HEK293 (cell line): ENCODE measurements around the gene TPSG1.
A peak's percentile ranks its signal among the peaks of the same experiment; 100 is the strongest.

Source experiments
- CTCF ChIA-PET: fragments of 350-600 bp; formaldehyde crosslinking; extraction: SDS; loops from one replicate; lab custom pipeline; 2021; ENCODE audit warnings: antibody characterized with exemption; lab: Yijun Ruan, JAX
- POLR2A ChIA-PET: fragments of 300-600 bp; formaldehyde crosslinking; extraction: SDS; loops from one replicate; lab custom pipeline; 2020; ENCODE audit warnings: antibody characterized with exemption, inconsistent platforms; lab: Yijun Ruan, JAX
- H3K27ac ChIP-seq: fragments of 200-500 bp; sonication (Bioruptor generic); 2 replicates; pipeline ENCODE4 v1.5.1; 2014; ENCODE audit warnings: low read depth, low read length, control low read depth, inconsistent platforms; ENCODE audit errors: extremely low read depth
- H3K36me3 ChIP-seq, 2 experiments: fragments of 200-500 bp in 1 of 2; sonication (Bioruptor generic) in 1 of 2; 1 replicate in 1 of 2; 2 replicates in 1 of 2; pipeline ENCODE4 v1.5.1; 2014 to 2017; ENCODE audit warnings: inconsistent platforms in 2 of 2, low read length in 2 of 2; ENCODE audit not compliant: control insufficient read depth in 2 of 2, insufficient read depth in 1 of 2
- H3K4me1 ChIP-seq: fragments of 200-500 bp; sonication (Bioruptor generic); 2 replicates; pipeline ENCODE4 v1.5.1; 2014; ENCODE audit warnings: mild to moderate bottlenecking, low read length, inconsistent platforms; ENCODE audit not compliant: control insufficient read depth, insufficient read depth
- H3K4me3 ChIP-seq: 2 replicates; pipeline ENCODE4 v1.5.1; 2011; ENCODE audit warnings: low read depth, mild to moderate bottlenecking, control low read depth, low read length, moderate library complexity
- H3K9me3 ChIP-seq: fragments of 200-500 bp; sonication (Bioruptor generic); 2 replicates; pipeline ENCODE4 v1.5.1; 2014; ENCODE audit warnings: low read depth, low read length, inconsistent platforms; ENCODE audit not compliant: control insufficient read depth, insufficient read depth
- EGR2 ChIP-seq: fragments of 450-650 bp; formaldehyde crosslinking; IDR thresholded peaks from 2 replicates; pipeline ENCODE4 v1.5.1; 2016; ENCODE audit warnings: low read depth, missing biosample characterization, missing genetic modification characterization
- IKZF3 ChIP-seq: fragments of 450-650 bp; IDR thresholded peaks from 2 replicates; pipeline ENCODE4 v1.5.0; 2018; ENCODE audit warnings: missing biosample characterization, mild to moderate bottlenecking, missing genetic modification characterization, moderate library complexity
- KLF8 ChIP-seq: fragments of 450-650 bp; formaldehyde crosslinking; IDR thresholded peaks from 2 replicates; pipeline ENCODE4 v1.5.1; 2016; ENCODE audit warnings: missing biosample characterization, missing genetic modification characterization
- SETDB1 ChIP-seq: IDR thresholded peaks from one replicate; pipeline ENCODE4 v1.6.1; 2017; ENCODE audit warnings: mild to moderate bottlenecking, low read length, moderate library complexity, mixed read lengths; ENCODE audit not compliant: insufficient read length
- SP2 ChIP-seq: fragments of 450-650 bp; formaldehyde crosslinking; IDR thresholded peaks from 2 replicates; pipeline ENCODE4 v1.5.1; 2016; ENCODE audit warnings: missing biosample characterization, missing genetic modification characterization
- ZBTB17 ChIP-seq: fragments of 450-650 bp; formaldehyde crosslinking; IDR thresholded peaks from 2 replicates; pipeline ENCODE4 v1.5.1; 2016; ENCODE audit warnings: missing biosample characterization, missing genetic modification characterization
- ZFHX2 ChIP-seq: fragments of 450-650 bp; formaldehyde crosslinking; conservative IDR thresholded peaks from 2 replicates; pipeline ENCODE4 v1.5.1; 2016; ENCODE audit warnings: missing biosample characterization, missing genetic modification characterization
- ZIC2 ChIP-seq: fragments of 450-650 bp; formaldehyde crosslinking; IDR thresholded peaks from 2 replicates; pipeline ENCODE4 v1.5.1; 2016; ENCODE audit warnings: missing biosample characterization, missing genetic modification characterization
- ZNF311 ChIP-seq: fragments of 450-650 bp; formaldehyde crosslinking; IDR thresholded peaks from 2 replicates; pipeline ENCODE4 v1.5.1; 2017; ENCODE audit warnings: missing biosample characterization, missing genetic modification characterization, borderline replicate concordance
- ZNF341 ChIP-seq: fragments of 450-650 bp; formaldehyde crosslinking; IDR thresholded peaks from 2 replicates; pipeline ENCODE4; 2016; ENCODE audit warnings: low read depth, missing biosample characterization, missing genetic modification characterization
- ZNF354C ChIP-seq: fragments of 450-650 bp; formaldehyde crosslinking; IDR thresholded peaks from 2 replicates; pipeline ENCODE4 v1.5.1; 2016; ENCODE audit warnings: missing biosample characterization, missing genetic modification characterization, low read depth, borderline replicate concordance
- ZNF48 ChIP-seq: fragments of 450-650 bp; formaldehyde crosslinking; IDR thresholded peaks from 2 replicates; pipeline ENCODE4 v1.5.1; 2016; ENCODE audit warnings: missing biosample characterization, missing genetic modification characterization
- ZNF600 ChIP-seq: fragments of 450-650 bp; formaldehyde crosslinking; IDR thresholded peaks from 2 replicates; pipeline ENCODE4 v1.5.1; 2016; ENCODE audit warnings: missing biosample characterization, missing genetic modification characterization
- ZNF664 ChIP-seq: fragments of 450-650 bp; formaldehyde crosslinking; IDR thresholded peaks from 2 replicates; pipeline ENCODE4 v1.5.1; 2016; ENCODE audit warnings: missing biosample characterization, missing genetic modification characterization
- ZNF830 ChIP-seq: fragments of 450-650 bp; IDR thresholded peaks from 2 replicates; pipeline ENCODE4 v1.5.0; 2018; ENCODE audit warnings: missing biosample characterization, missing genetic modification characterization, low read depth, mild to moderate bottlenecking, moderate library complexity
- TF ChIP-seq, protein P1 (sequence below): fragments of 450-650 bp; formaldehyde crosslinking; IDR thresholded peaks from 2 replicates; pipeline ENCODE4 v1.5.1; 2016; ENCODE audit warnings: missing biosample characterization, missing genetic modification characterization
- TF ChIP-seq, protein P2 (sequence below): fragments of 450-650 bp; formaldehyde crosslinking; IDR thresholded peaks from 2 replicates; pipeline ENCODE4 v1.5.1; 2016; ENCODE audit warnings: missing biosample characterization, missing genetic modification characterization
- TF ChIP-seq, protein P3 (sequence below): fragments of 450-650 bp; formaldehyde crosslinking; IDR thresholded peaks from 2 replicates; pipeline ENCODE4 v1.5.1; 2017; ENCODE audit warnings: missing biosample characterization, missing genetic modification characterization
- TF ChIP-seq, protein P4 (sequence below): fragments of 450-650 bp; formaldehyde crosslinking; IDR thresholded peaks from 2 replicates; pipeline ENCODE4 v1.5.1; 2016; ENCODE audit warnings: missing biosample characterization, missing genetic modification characterization
- TF ChIP-seq, protein P5 (sequence below): fragments of 450-650 bp; formaldehyde crosslinking; IDR thresholded peaks from 2 replicates; pipeline ENCODE4 v1.5.1; 2017; ENCODE audit warnings: missing biosample characterization, missing genetic modification characterization

The TPSG1 gene

DNA sequence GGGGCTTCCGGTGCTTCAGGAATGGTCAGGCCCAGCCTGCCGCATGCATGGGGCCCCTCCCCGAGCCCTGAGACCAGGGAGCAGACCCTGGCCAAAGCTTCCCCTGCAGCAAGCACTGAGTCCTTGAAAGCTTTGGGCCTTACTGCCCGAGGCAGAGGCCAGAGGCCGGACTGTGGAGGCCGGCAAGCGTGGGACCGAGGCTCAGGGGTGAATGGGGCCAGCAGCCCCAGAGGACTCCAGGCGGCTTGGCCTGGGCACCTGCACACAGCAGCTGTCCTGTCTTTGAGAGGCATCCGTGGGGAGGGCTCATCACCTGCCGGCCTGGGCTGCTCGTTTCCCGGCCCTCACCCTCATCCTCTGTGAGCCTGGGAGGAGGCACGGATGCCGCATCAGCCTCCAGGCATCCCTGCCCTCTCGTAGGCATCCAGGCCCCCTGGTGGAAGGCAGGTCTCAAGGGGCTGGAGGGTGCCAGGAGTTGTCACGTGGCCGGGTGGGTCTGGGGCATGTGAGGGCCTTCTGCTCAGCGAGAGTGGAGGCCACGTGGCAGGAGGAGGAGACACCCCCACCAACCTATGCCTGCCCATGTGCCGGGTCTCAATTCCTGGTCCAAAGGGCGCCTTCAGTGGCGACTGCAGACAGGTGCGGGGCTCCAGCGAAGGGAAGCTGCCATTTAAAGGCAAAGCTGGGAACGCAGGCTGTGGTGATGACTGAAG, 40.8 kb downstream of the TPSG1 start:
- Histone ChIP-seq H3K9me3 (no peaks in the 10 kb centered on the region), H3K36me3 (no peaks in the 10 kb centered on the region), H3K4me3 (no peak overlapping the region), H3K4me1 (peaks cover 3% of the 10 kb centered on the region; the same call in 1 of the 2 replicates), H3K27ac (no peak overlapping the region)
- ChIA-PET CTCF (interaction anchor here (0.6 to 1.2 kb wide), 5 partner anchors 9 to 423 kb away, joined by 3 to 5 read pairs (median 3); no protein-coding TSS in a partner anchor), POLR2A (no interaction called here)
- TF ChIP-seq ZNF664 (tag by site-specific recombination) (no peak), ZNF341 (tag by site-specific recombination) (peak; percentile 60), ZNF48 (tag by site-specific recombination) (no peak)
- TF ChIP-seq, protein P1, sequence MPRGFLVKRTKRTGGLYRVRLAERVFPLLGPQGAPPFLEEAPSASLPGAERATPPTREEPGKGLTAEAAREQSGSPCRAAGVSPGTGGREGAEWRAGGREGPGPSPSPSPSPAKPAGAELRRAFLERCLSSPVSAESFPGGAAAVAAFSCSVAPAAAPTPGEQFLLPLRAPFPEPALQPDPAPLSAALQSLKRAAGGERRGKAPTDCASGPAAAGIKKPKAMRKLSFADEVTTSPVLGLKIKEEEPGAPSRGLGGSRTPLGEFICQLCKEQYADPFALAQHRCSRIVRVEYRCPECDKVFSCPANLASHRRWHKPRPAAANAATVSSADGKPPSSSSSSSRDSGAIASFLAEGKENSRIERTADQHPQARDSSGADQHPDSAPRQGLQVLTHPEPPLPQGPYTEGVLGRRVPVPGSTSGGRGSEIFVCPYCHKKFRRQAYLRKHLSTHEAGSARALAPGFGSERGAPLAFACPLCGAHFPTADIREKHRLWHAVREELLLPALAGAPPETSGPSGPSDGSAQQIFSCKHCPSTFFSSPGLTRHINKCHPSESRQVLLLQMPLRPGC (tag by site-specific recombination), result no peak

DNA sequence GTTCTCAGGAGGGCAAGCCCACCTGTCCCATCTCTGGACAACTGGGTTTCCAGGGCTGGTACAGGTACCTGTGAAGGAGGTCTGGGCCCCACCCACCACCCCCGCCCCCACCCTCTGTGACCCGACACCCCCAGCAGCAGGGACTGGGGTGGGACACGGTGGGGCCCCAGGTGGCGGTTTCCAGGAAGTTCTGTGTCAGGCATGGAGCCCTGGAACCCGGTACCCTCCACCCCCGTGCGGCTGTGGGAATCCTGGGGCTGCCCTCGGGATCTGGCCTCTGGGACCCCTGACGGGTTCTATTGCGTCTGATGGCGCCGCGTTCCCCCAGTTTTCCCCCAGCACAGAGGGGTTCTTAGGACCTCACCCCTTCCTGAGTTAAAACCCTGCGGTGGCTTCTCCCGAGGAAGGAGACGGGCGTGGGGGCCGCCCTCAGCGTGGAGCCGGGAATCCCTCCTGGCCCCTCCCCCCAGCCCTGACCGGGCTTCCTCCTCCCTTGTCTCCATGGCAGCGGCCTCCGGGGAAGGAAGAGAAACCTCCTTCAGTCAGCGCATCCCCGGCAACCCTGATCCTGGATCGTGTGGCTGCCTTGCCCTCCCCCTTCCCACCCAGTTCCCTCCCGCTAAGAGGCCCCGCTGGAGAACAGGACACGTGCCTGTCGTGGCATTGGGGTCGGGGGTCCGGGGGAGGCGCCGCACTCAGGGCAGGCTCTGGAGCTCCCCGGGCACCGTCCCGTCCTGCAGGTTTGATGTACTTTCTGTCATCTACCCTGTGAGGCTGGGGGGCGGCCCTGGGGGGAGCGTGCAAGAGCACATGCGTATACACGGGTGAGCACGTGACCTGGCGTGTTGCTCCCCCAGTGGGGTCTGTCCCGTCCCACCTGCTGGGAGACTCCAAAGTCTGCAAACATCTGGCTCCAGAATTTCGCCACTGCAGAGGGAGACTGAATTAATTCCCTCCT, 41.8 kb downstream of the TPSG1 start:
- peaks cover 3% of the 10 kb centered on the region; the same call in 1 of the 2 replicates for H3K4me1 ChIP-seq
- no peaks in the 10 kb centered on the region for H3K36me3 ChIP-seq
- no peak overlapping the region for H3K27ac ChIP-seq
- no peaks in the 10 kb centered on the region for H3K9me3 ChIP-seq
- CTCF ChIA-PET, result interaction anchor here (1.0 to 1.6 kb wide), 5 partner anchors 10 to 77 kb away, joined by 3 to 5 read pairs (median 4); no protein-coding TSS in a partner anchor
- H3K4me3 ChIP-seq, result peak overlapping the region; percentile 11; the same call in 1 of the 2 replicates
- POLR2A ChIA-PET, result interaction anchor here (0.5 to 1.1 kb wide), 2 partner anchors 9 to 189 kb away, joined by 4 read pairs; no protein-coding TSS in a partner anchor
- TF ChIP-seq, protein P2, sequence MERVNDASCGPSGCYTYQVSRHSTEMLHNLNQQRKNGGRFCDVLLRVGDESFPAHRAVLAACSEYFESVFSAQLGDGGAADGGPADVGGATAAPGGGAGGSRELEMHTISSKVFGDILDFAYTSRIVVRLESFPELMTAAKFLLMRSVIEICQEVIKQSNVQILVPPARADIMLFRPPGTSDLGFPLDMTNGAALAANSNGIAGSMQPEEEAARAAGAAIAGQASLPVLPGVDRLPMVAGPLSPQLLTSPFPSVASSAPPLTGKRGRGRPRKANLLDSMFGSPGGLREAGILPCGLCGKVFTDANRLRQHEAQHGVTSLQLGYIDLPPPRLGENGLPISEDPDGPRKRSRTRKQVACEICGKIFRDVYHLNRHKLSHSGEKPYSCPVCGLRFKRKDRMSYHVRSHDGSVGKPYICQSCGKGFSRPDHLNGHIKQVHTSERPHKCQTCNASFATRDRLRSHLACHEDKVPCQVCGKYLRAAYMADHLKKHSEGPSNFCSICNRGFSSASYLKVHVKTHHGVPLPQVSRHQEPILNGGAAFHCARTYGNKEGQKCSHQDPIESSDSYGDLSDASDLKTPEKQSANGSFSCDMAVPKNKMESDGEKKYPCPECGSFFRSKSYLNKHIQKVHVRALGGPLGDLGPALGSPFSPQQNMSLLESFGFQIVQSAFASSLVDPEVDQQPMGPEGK (tag by site-specific recombination), result peak; percentile 58; the same call in 1 of the 2 replicates
- peak; percentile 60 for TF ChIP-seq ZIC2 (tag by site-specific recombination)
- TF ChIP-seq ZNF354C (tag by site-specific recombination), result no peak
- TF ChIP-seq, protein P3, sequence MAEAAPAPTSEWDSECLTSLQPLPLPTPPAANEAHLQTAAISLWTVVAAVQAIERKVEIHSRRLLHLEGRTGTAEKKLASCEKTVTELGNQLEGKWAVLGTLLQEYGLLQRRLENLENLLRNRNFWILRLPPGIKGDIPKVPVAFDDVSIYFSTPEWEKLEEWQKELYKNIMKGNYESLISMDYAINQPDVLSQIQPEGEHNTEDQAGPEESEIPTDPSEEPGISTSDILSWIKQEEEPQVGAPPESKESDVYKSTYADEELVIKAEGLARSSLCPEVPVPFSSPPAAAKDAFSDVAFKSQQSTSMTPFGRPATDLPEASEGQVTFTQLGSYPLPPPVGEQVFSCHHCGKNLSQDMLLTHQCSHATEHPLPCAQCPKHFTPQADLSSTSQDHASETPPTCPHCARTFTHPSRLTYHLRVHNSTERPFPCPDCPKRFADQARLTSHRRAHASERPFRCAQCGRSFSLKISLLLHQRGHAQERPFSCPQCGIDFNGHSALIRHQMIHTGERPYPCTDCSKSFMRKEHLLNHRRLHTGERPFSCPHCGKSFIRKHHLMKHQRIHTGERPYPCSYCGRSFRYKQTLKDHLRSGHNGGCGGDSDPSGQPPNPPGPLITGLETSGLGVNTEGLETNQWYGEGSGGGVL (tag by site-specific recombination), result 0 out of 2 replicates have a peak, but pooled peaks have one; percentile 19
- TF ChIP-seq KLF8, result peak; percentile 35; the same call in 1 of the 2 replicates
- no peak for TF ChIP-seq SETDB1
- TF ChIP-seq, protein P1 (tag by site-specific recombination), result no peak
- TF ChIP-seq IKZF3 (tag by site-specific recombination), result peak; percentile 50
- TF ChIP-seq, protein P4, sequence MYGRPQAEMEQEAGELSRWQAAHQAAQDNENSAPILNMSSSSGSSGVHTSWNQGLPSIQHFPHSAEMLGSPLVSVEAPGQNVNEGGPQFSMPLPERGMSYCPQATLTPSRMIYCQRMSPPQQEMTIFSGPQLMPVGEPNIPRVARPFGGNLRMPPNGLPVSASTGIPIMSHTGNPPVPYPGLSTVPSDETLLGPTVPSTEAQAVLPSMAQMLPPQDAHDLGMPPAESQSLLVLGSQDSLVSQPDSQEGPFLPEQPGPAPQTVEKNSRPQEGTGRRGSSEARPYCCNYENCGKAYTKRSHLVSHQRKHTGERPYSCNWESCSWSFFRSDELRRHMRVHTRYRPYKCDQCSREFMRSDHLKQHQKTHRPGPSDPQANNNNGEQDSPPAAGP (tag by site-specific recombination), result peak; percentile 52; the same call in 1 of the 2 replicates
- no peak for TF ChIP-seq ZNF311 (tag by site-specific recombination)
- peak; percentile 50; the same call in 1 of the 2 replicates for TF ChIP-seq ZNF600
- TF ChIP-seq, protein P5, sequence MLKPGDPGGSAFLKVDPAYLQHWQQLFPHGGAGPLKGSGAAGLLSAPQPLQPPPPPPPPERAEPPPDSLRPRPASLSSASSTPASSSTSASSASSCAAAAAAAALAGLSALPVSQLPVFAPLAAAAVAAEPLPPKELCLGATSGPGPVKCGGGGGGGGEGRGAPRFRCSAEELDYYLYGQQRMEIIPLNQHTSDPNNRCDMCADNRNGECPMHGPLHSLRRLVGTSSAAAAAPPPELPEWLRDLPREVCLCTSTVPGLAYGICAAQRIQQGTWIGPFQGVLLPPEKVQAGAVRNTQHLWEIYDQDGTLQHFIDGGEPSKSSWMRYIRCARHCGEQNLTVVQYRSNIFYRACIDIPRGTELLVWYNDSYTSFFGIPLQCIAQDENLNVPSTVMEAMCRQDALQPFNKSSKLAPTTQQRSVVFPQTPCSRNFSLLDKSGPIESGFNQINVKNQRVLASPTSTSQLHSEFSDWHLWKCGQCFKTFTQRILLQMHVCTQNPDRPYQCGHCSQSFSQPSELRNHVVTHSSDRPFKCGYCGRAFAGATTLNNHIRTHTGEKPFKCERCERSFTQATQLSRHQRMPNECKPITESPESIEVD (tag by site-specific recombination), result no peak
- peak; percentile 68 for TF ChIP-seq ZFHX2
- peak; percentile 18; the same call in 1 of the 2 replicates for TF ChIP-seq ZBTB17 (tag by site-specific recombination)
- peak; percentile 44 for TF ChIP-seq SP2
- no peak for TF ChIP-seq ZNF830
- peak; percentile 65 for TF ChIP-seq EGR2 (tag by site-specific recombination)
